VCaP (cell line): ENCODE results near the gene WDPCP.
"Not testable (repeated sequence)": the region's sequence is repeated elsewhere in the genome, so short reads cannot be mapped to it uniquely, and the experiment has no call there.

ENCODE experiments used
- H3K27ac ChIP-seq: fragments of 450-650 bp; 2 replicates; pipeline ENCODE4 v1.5.1; 2017
- CTCF ChIP-seq: fragments of 450-650 bp; conservative IDR thresholded peaks from 2 replicates; pipeline ENCODE4 v1.5.1; 2017; ENCODE audit warnings: mild to moderate bottlenecking, moderate library complexity

WDPCP gene

DNA sequence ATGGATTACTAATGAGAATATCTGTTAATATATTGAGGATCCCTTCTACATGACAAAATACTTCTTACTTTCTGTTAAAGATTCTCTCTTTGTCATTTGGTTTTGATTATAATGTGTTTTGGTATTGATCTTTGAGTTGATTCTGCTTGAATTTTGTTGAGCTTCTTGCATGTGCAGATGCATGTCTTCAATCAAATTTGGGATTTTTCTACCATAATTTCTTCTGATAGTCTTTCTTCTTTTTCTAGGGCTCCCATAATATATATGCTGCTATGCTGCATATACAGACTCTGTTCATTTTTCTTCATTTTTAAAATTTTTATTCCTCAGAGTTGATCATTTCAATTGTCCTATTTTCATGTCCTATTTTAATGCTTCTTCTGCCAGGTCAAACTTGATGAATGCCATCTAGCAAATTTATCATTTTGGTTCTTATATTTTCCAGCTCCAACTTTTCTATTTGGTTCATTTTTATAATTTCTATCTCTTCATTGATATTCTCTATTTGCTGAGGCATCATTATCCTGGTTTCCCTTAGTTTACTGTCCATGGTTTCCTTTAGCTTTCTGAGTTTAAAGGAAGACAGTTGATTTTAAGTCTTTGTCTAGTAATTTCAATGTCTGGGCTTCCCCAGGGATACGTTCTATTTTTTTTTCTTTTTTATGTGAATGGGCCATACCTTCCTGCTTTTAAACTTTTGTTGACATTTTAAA, 244.7 kb downstream of the WDPCP start:
- no peak for TF ChIP-seq CTCF
- H3K27ac ChIP-seq: no peak overlapping the region

GRCh38 chr2:63340443-63340842, 247.8 kb downstream of the WDPCP start:
- no peak overlapping the region for H3K27ac ChIP-seq
- TF ChIP-seq CTCF: no peak

GRCh38 chr2:63334910-63335309, 253.4 kb downstream of the WDPCP start:
- H3K27ac ChIP-seq: no peak overlapping the region
- TF ChIP-seq CTCF: no peak

DNA sequence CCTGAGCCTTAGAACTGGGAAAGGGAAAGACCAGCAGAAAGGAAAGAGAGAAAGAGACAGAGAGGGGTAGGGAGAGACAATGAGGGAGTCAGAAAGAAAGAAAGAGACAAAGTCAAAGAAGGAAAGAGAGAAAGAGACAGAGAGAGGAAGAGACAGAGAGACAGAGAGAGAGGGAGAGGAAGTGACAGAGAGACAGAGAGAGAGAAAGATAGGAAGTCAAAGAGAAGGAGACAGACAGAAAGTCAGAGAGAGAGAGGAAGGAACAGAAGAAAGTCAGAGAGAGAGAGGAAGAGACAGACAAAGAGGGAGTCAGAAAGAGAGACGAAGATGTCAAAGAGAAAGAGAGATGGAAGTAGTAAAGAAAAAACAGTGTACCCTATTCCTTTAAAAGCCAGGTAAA, 261.8 kb downstream of the WDPCP start:
- no peak overlapping the region for H3K27ac ChIP-seq
- TF ChIP-seq CTCF: no peak

DNA sequence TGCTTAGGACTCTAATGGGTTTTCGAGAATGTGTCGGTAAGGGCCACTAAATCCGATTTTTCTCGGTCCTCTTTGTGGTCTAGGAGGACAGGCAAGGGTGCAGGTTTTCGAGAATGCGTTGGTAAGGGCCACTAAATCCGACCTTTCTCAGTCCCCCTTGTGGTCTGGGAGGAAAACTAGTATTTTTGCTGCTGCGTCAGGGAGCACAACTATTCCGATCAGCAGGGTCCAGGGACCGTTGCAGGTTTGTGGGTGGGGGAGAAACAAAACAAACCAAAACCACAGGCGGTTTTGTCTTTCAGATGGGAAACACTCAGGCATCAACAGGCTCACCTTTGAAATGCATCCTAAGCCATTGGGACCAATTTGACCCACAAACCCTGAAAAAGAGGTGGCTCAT, 264.6 kb downstream of the WDPCP start:
- not testable (repeated sequence) for H3K27ac ChIP-seq

GRCh38 chr2:63321973-63322372, 266.3 kb downstream of the WDPCP start:
- H3K27ac ChIP-seq: not testable (repeated sequence)

- H3K27ac ChIP-seq: no peak overlapping the region
- TF ChIP-seq CTCF: no peak
Observed at GRCh38 chr2:63320669-63321068, 267.6 kb downstream of the WDPCP start.

GRCh38 chr2:63310614-63311013, 277.7 kb downstream of the WDPCP start:
- TF ChIP-seq CTCF: no peak
- H3K27ac ChIP-seq: no peak overlapping the region

DNA sequence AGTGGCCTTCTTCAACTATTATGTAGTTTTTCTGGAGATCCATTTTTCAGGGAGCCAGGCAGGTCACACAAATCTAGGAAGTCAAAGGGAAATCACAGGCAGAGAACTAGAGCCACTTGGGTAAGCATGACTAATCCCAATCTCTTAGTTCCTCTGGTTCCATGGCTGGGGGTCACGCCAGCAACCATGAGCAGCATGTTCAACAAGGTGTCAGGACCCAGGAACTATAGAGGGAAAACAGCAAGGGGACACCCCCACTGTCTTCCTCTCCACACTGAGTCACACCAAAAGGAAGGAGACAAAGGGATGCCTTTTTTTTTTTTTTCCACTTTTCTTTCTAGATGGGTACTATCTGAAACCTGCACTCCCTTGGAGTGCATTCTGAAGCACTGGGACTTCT, 286.8 kb downstream of the WDPCP start:
- TF ChIP-seq CTCF: no peak
- H3K27ac ChIP-seq: no peak overlapping the region
